ENCODE results near the gene NCAPD2.

The NCAPD2 gene

GRCh38 chr12:6507102-6507998 lies 13.4 kb downstream of the NCAPD2 start:
- peaks cover 64% of the 10 kb centered on the region for H3K36me3 ChIP-seq (ENCODE audit: control insufficient read depth, insufficient read depth, low read length)
- H3K9me3 ChIP-seq (ENCODE audit: control insufficient read depth, insufficient read depth, low read depth, low read length): no peaks in the 10 kb centered on the region
- H3K4me1 ChIP-seq (ENCODE audit: control insufficient read depth, insufficient read depth, low read length): peaks cover 14% of the 10 kb centered on the region
- no peaks in the 10 kb centered on the region for H3K27me3 ChIP-seq (ENCODE audit: control insufficient read depth, insufficient read depth, low read length)
- H3K9ac ChIP-seq (ENCODE audit: low read length): peak overlapping the region; percentile 49
- no peak overlapping the region for H3K4me3 ChIP-seq (ENCODE audit: low read depth, low read length)
- H3K27ac ChIP-seq (ENCODE audit: low read depth, low read length): peak overlapping the region; percentile 74

DNA sequence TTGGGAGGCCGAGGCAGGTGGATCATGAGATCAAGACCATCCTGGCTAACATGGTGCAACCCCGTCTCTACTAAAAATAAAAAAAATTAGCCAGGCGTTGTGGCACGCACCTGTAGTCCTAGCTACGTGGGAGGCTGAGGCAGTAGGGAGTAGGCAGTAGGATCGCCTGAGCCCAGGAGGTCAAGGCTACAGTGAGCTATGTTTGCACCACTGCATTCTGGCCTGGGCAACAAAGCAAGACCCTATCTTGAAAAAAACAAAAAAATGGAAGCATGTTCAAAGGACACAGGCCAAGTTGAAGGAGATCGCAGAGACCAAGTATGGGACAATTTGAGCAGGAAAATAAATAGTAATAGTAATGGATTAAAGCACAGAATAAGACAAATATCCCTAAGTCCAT lies 14.2 kb downstream of the NCAPD2 start:
- Histone ChIP-seq H3K9me3 (ENCODE audit: control insufficient read depth, insufficient read depth, low read depth, low read length) (no peaks in the 10 kb centered on the region), H3K27ac (ENCODE audit: low read depth, low read length) (peak overlapping the region; percentile 43), H3K36me3 (ENCODE audit: control insufficient read depth, insufficient read depth, low read length) (peaks cover 68% of the 10 kb centered on the region), H3K4me3 (ENCODE audit: low read depth, low read length) (no peak overlapping the region), H3K4me1 (ENCODE audit: control insufficient read depth, insufficient read depth, low read length) (peaks cover 14% of the 10 kb centered on the region), H3K9ac (ENCODE audit: low read length) (no peak overlapping the region), H3K27me3 (ENCODE audit: control insufficient read depth, insufficient read depth, low read length) (no peaks in the 10 kb centered on the region)

GRCh38 chr12:6520186-6520585 lies 26.3 kb downstream of the NCAPD2 start:
- H3K9me3 ChIP-seq (ENCODE audit: control insufficient read depth, insufficient read depth, low read depth, low read length): no peaks in the 10 kb centered on the region
- no peak overlapping the region for H3K4me3 ChIP-seq (ENCODE audit: low read depth, low read length)
- H3K4me1 ChIP-seq (ENCODE audit: control insufficient read depth, insufficient read depth, low read length): no peaks in the 10 kb centered on the region
- peaks cover 96% of the 10 kb centered on the region for H3K36me3 ChIP-seq (ENCODE audit: control insufficient read depth, insufficient read depth, low read length)
- no peaks in the 10 kb centered on the region for H3K27me3 ChIP-seq (ENCODE audit: control insufficient read depth, insufficient read depth, low read length)
- H3K27ac ChIP-seq (ENCODE audit: low read depth, low read length): no peak overlapping the region
- no peak overlapping the region for H3K9ac ChIP-seq (ENCODE audit: low read length)

DNA sequence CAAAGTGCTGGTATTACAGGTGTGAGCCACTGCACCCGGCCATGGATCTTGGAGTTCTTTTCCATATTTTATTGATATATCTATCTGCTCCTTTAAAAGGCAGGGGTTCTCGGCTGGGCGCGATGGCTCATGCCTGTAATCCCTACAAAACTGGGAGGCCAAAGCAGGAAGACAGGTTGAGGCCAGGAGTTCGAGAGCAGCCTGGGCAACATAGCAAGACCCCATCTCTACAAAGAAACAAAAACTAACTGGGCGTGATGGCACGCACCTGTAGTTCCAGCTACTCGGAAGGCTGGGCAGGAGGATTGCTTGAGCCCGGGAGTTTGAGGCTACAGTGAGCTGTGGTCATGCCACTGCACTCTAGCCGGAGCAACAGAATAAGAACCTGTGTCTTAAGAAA lies 28.3 kb downstream of the NCAPD2 start:
- H3K9ac ChIP-seq (ENCODE audit: low read length): no peak overlapping the region
- H3K4me1 ChIP-seq (ENCODE audit: control insufficient read depth, insufficient read depth, low read length): no peaks in the 10 kb centered on the region
- no peaks in the 10 kb centered on the region for H3K27me3 ChIP-seq (ENCODE audit: control insufficient read depth, insufficient read depth, low read length)
- no peaks in the 10 kb centered on the region for H3K9me3 ChIP-seq (ENCODE audit: control insufficient read depth, insufficient read depth, low read depth, low read length)
- no peak overlapping the region for H3K4me3 ChIP-seq (ENCODE audit: low read depth, low read length)
- no peak overlapping the region for H3K27ac ChIP-seq (ENCODE audit: low read depth, low read length)
- peaks cover 97% of the 10 kb centered on the region for H3K36me3 ChIP-seq (ENCODE audit: control insufficient read depth, insufficient read depth, low read length)

GRCh38 chr12:6523708-6524107 lies 29.8 kb downstream of the NCAPD2 start:
- no peak overlapping the region for H3K4me3 ChIP-seq (ENCODE audit: low read depth, low read length)
- H3K27me3 ChIP-seq (ENCODE audit: control insufficient read depth, insufficient read depth, low read length): no peaks in the 10 kb centered on the region
- no peaks in the 10 kb centered on the region for H3K9me3 ChIP-seq (ENCODE audit: control insufficient read depth, insufficient read depth, low read depth, low read length)
- H3K27ac ChIP-seq (ENCODE audit: low read depth, low read length): no peak overlapping the region
- H3K4me1 ChIP-seq (ENCODE audit: control insufficient read depth, insufficient read depth, low read length): no peaks in the 10 kb centered on the region
- peaks cover 97% of the 10 kb centered on the region for H3K36me3 ChIP-seq (ENCODE audit: control insufficient read depth, insufficient read depth, low read length)
- H3K9ac ChIP-seq (ENCODE audit: low read length): no peak overlapping the region

- H3K9me3 ChIP-seq (ENCODE audit: control insufficient read depth, insufficient read depth, low read depth, low read length): no peaks in the 10 kb centered on the region
- H3K9ac ChIP-seq (ENCODE audit: low read length): no peak overlapping the region
- H3K4me3 ChIP-seq (ENCODE audit: low read depth, low read length): no peak overlapping the region
- no peaks in the 10 kb centered on the region for H3K4me1 ChIP-seq (ENCODE audit: control insufficient read depth, insufficient read depth, low read length)
- H3K36me3 ChIP-seq (ENCODE audit: control insufficient read depth, insufficient read depth, low read length): peaks cover 99% of the 10 kb centered on the region
- no peaks in the 10 kb centered on the region for H3K27me3 ChIP-seq (ENCODE audit: control insufficient read depth, insufficient read depth, low read length)
- no peak overlapping the region for H3K27ac ChIP-seq (ENCODE audit: low read depth, low read length)
These were observed 30.7 kb downstream of the NCAPD2 start for GRCh38 chr12:6524648-6525047.

- Histone ChIP-seq H3K4me3 (ENCODE audit: low read depth, low read length) (no peak overlapping the region), H3K4me1 (ENCODE audit: control insufficient read depth, insufficient read depth, low read length) (no peaks in the 10 kb centered on the region), H3K9ac (ENCODE audit: low read length) (no peak overlapping the region), H3K27ac (ENCODE audit: low read depth, low read length) (no peak overlapping the region), H3K36me3 (ENCODE audit: control insufficient read depth, insufficient read depth, low read length) (peaks cover 99% of the 10 kb centered on the region), H3K9me3 (ENCODE audit: control insufficient read depth, insufficient read depth, low read depth, low read length) (no peaks in the 10 kb centered on the region), H3K27me3 (ENCODE audit: control insufficient read depth, insufficient read depth, low read length) (no peaks in the 10 kb centered on the region)
These were observed 32.3 kb downstream of the NCAPD2 start for GRCh38 chr12:6526201-6526600.

GRCh38 chr12:6526766-6527525 lies 33.0 kb downstream of the NCAPD2 start:
- Histone ChIP-seq H3K9me3 (ENCODE audit: control insufficient read depth, insufficient read depth, low read depth, low read length) (no peaks in the 10 kb centered on the region), H3K27ac (ENCODE audit: low read depth, low read length) (no peak overlapping the region), H3K4me3 (ENCODE audit: low read depth, low read length) (no peak overlapping the region), H3K36me3 (ENCODE audit: control insufficient read depth, insufficient read depth, low read length) (peaks cover 98% of the 10 kb centered on the region), H3K4me1 (ENCODE audit: control insufficient read depth, insufficient read depth, low read length) (peaks cover 5% of the 10 kb centered on the region), H3K27me3 (ENCODE audit: control insufficient read depth, insufficient read depth, low read length) (no peaks in the 10 kb centered on the region), H3K9ac (ENCODE audit: low read length) (no peak overlapping the region)

- Histone ChIP-seq H3K27me3 (ENCODE audit: control insufficient read depth, insufficient read depth, low read length) (no peaks in the 10 kb centered on the region), H3K27ac (ENCODE audit: low read depth, low read length) (no peak overlapping the region), H3K36me3 (ENCODE audit: control insufficient read depth, insufficient read depth, low read length) (peaks cover 94% of the 10 kb centered on the region), H3K4me3 (ENCODE audit: low read depth, low read length) (no peak overlapping the region), H3K9ac (ENCODE audit: low read length) (no peak overlapping the region), H3K4me1 (ENCODE audit: control insufficient read depth, insufficient read depth, low read length) (peaks cover 12% of the 10 kb centered on the region), H3K9me3 (ENCODE audit: control insufficient read depth, insufficient read depth, low read depth, low read length) (no peaks in the 10 kb centered on the region)
These were observed 33.8 kb downstream of the NCAPD2 start for GRCh38 chr12:6527711-6528110.

GRCh38 chr12:6528539-6529235 lies 34.8 kb downstream of the NCAPD2 start:
- Histone ChIP-seq H3K9me3 (ENCODE audit: control insufficient read depth, insufficient read depth, low read depth, low read length) (no peaks in the 10 kb centered on the region), H3K27me3 (ENCODE audit: control insufficient read depth, insufficient read depth, low read length) (no peaks in the 10 kb centered on the region), H3K9ac (ENCODE audit: low read length) (no peak overlapping the region), H3K27ac (ENCODE audit: low read depth, low read length) (no peak overlapping the region), H3K4me3 (ENCODE audit: low read depth, low read length) (no peak overlapping the region), H3K4me1 (ENCODE audit: control insufficient read depth, insufficient read depth, low read length) (peaks cover 15% of the 10 kb centered on the region), H3K36me3 (ENCODE audit: control insufficient read depth, insufficient read depth, low read length) (peaks cover 85% of the 10 kb centered on the region)

Measured in HUES6 (cell line).